ENCODE results near the gene ZNF695.
"Not testable (repeated sequence)": the region's sequence is repeated elsewhere in the genome, so short reads cannot be mapped to it uniquely, and the experiment has no call there.

The ZNF695 gene

DNA sequence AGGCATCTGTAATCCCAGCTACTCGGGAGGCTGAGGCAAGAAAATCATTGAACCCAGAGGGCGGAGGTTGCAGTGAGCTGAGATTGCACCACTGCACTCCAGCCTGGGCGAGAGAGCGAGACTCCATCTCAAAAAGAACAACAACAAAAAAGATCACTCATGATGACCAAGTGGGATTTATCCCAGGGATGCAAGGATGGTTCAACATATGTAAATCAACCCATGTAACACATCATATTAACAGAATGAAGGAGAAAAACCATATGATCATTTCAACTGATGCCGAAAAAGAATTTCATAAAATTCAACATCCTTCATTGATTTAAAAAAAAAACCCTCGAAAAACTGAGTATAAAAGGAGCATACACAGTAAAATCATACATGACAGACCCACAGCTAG lies 3.8 kb downstream of the ZNF695 start:
- H3K9ac ChIP-seq (ENCODE audit: low read depth, low read length); H3K4me1 ChIP-seq (ENCODE audit: insufficient read depth, low read length); H3K27me3 ChIP-seq (ENCODE audit: insufficient read depth, low read length); H3K27ac ChIP-seq (ENCODE audit: low read length); H3K4me3 ChIP-seq (ENCODE audit: low read length): not testable (repeated sequence)
- Histone ChIP-seq H3K9me3 (ENCODE audit: insufficient read depth, low read depth, low read length) (peaks cover 20% of the 10 kb centered on the region), H3K36me3 (ENCODE audit: insufficient read depth, low read depth, low read length) (peaks cover 26% of the 10 kb centered on the region)

DNA sequence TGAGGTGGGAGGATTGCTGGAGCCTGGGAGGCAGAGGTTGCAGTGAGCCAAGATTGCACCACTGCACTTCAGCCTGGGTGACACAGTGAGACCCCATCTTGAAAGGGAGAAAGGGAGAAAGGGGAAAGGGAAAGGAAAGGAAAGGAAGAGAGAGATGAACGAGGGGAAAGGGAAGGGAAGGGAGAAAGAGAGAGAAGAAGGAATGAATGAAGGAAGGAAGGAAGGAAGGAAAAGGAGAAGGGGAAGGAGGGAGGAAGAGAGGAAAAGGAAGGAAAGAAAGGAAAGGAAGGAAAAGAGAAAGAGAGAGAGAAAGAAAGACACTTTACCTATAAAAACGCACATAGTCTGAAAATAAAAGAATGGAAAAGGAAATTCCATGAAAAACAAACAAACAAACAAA lies 18.0 kb downstream of the ZNF695 start:
- no peaks in the 10 kb centered on the region for H3K27me3 ChIP-seq (ENCODE audit: insufficient read depth, low read length)
- peaks cover 91% of the 10 kb centered on the region for H3K9me3 ChIP-seq (ENCODE audit: insufficient read depth, low read depth, low read length)
- H3K4me3 ChIP-seq (ENCODE audit: low read length), result no peak overlapping the region
- H3K4me1 ChIP-seq (ENCODE audit: insufficient read depth, low read length), result no peaks in the 10 kb centered on the region
- H3K27ac ChIP-seq (ENCODE audit: low read length), result no peak overlapping the region
- H3K36me3 ChIP-seq (ENCODE audit: insufficient read depth, low read depth, low read length), result peaks cover 93% of the 10 kb centered on the region
- no peak overlapping the region for H3K9ac ChIP-seq (ENCODE audit: low read depth, low read length)

- Histone ChIP-seq H3K36me3 (ENCODE audit: insufficient read depth, low read depth, low read length) (peaks cover 98% of the 10 kb centered on the region), H3K27me3 (ENCODE audit: insufficient read depth, low read length) (no peaks in the 10 kb centered on the region), H3K4me3 (ENCODE audit: low read length) (0 out of 2 replicates have a peak overlapping the region, but pooled peaks have one; percentile 27), H3K9ac (ENCODE audit: low read depth, low read length) (no peak overlapping the region), H3K27ac (ENCODE audit: low read length) (no peak overlapping the region), H3K9me3 (ENCODE audit: insufficient read depth, low read depth, low read length) (peaks cover 100% of the 10 kb centered on the region), H3K4me1 (ENCODE audit: insufficient read depth, low read length) (no peaks in the 10 kb centered on the region)
These were observed 19.5 kb downstream of the ZNF695 start for GRCh38 chr1:246988316-246988715.

DNA sequence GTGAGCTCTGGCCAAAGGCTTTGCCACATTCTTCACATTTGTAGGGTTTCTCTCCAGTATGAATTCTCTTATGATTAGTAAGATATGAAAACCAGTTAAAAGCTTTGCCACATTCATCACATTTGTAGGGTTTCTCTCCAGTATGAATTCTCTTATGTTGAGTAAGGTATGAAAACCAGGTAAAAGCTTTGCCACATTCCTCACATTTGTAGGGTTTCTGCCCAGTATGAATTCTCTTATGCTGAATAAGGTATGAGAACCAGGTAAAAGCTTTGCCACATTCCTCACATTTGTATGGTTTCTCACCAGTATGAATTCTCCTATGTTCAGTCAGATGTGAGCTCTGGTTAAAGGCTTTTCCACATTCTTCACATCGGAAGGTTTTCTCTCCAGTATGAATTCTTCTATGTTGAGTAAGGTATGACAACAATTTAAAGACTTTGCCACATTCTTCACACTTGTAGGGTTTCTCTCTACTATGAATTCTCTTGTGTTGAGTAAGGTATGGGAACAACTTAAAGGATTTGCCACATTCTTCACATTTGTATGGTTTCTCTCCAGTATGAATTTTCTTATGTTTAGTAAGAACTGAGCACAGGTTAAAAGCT lies 20.7 kb downstream of the ZNF695 start:
- Histone ChIP-seq H3K4me3 (ENCODE audit: low read length) (peak overlapping the region; percentile 36; the same call in 1 of the 2 replicates), H3K9me3 (ENCODE audit: insufficient read depth, low read depth, low read length) (peaks cover 99% of the 10 kb centered on the region), H3K36me3 (ENCODE audit: insufficient read depth, low read depth, low read length) (peaks cover 97% of the 10 kb centered on the region), H3K27me3 (ENCODE audit: insufficient read depth, low read length) (no peaks in the 10 kb centered on the region), H3K27ac (ENCODE audit: low read length) (no peak overlapping the region), H3K4me1 (ENCODE audit: insufficient read depth, low read length) (no peaks in the 10 kb centered on the region), H3K9ac (ENCODE audit: low read depth, low read length) (no peak overlapping the region)

- Histone ChIP-seq H3K27me3 (ENCODE audit: insufficient read depth, low read length) (no peaks in the 10 kb centered on the region), H3K9ac (ENCODE audit: low read depth, low read length) (no peak overlapping the region), H3K4me1 (ENCODE audit: insufficient read depth, low read length) (no peaks in the 10 kb centered on the region), H3K9me3 (ENCODE audit: insufficient read depth, low read depth, low read length) (peaks cover 73% of the 10 kb centered on the region), H3K27ac (ENCODE audit: low read length) (no peak overlapping the region), H3K36me3 (ENCODE audit: insufficient read depth, low read depth, low read length) (peaks cover 70% of the 10 kb centered on the region), H3K4me3 (ENCODE audit: low read length) (no peak overlapping the region)
These were observed 29.1 kb downstream of the ZNF695 start for GRCh38 chr1:246978785-246979184.

GRCh38 chr1:246978281-246978680 lies 29.6 kb downstream of the ZNF695 start:
- Histone ChIP-seq H3K9me3 (ENCODE audit: insufficient read depth, low read depth, low read length) (peaks cover 73% of the 10 kb centered on the region), H3K9ac (ENCODE audit: low read depth, low read length) (no peak overlapping the region), H3K4me1 (ENCODE audit: insufficient read depth, low read length) (no peaks in the 10 kb centered on the region), H3K27ac (ENCODE audit: low read length) (no peak overlapping the region), H3K27me3 (ENCODE audit: insufficient read depth, low read length) (no peaks in the 10 kb centered on the region), H3K4me3 (ENCODE audit: low read length) (no peak overlapping the region), H3K36me3 (ENCODE audit: insufficient read depth, low read depth, low read length) (peaks cover 70% of the 10 kb centered on the region)

DNA sequence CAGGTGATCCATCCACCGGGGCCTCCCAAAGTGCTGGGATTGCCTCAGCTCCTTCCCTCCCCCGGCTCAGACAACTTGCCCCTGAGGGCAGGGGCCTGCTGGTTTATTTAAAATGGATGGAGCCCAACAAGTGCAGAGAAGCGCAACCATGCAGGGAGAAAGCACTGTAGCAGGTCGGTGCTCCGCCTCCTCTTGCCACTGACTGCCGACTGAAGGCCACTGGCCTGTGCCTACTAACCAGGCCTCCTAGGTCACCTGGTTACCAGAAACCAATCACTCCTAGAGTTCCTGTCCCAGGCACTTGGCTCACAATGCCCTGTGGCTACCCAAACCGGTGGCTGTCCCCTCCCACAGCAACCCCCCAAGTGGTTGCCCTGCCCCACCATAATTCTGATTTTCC lies 35.9 kb downstream of the ZNF695 start:
- Histone ChIP-seq H3K27ac (ENCODE audit: low read length) (no peak overlapping the region), H3K4me1 (ENCODE audit: insufficient read depth, low read length) (no peaks in the 10 kb centered on the region), H3K4me3 (ENCODE audit: low read length) (no peak overlapping the region), H3K9ac (ENCODE audit: low read depth, low read length) (no peak overlapping the region), H3K36me3 (ENCODE audit: insufficient read depth, low read depth, low read length) (peaks cover 33% of the 10 kb centered on the region; the same call in 1 of the 2 replicates), H3K27me3 (ENCODE audit: insufficient read depth, low read length) (no peaks in the 10 kb centered on the region), H3K9me3 (ENCODE audit: insufficient read depth, low read depth, low read length) (peaks cover 50% of the 10 kb centered on the region)

GRCh38 chr1:246971090-246971721 lies 36.7 kb downstream of the ZNF695 start:
- Histone ChIP-seq H3K4me1 (ENCODE audit: insufficient read depth, low read length) (no peaks in the 10 kb centered on the region), H3K9me3 (ENCODE audit: insufficient read depth, low read depth, low read length) (peaks cover 47% of the 10 kb centered on the region), H3K9ac (ENCODE audit: low read depth, low read length) (no peak overlapping the region), H3K4me3 (ENCODE audit: low read length) (no peak overlapping the region), H3K27ac (ENCODE audit: low read length) (no peak overlapping the region), H3K27me3 (ENCODE audit: insufficient read depth, low read length) (no peaks in the 10 kb centered on the region), H3K36me3 (ENCODE audit: insufficient read depth, low read depth, low read length) (peaks cover 30% of the 10 kb centered on the region; the same call in 1 of the 2 replicates)

DNA sequence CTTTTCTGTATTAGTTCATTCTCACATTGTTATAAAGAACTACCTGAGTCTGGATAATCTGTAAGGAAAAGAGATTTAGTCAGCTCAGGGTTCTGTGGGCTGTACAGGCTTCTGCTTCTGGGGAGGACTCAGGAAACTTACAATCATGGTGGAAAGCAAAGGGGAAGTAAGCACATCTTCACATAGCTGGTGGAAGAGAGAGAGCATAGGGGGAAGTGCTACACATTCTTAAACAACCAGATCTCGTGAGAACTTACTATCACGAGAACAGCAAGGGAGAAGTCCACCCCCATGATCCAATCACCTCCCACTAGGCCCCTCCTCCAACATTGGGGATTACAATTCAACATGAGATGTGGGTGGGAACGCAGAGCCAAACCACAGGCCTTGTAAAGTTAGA lies 38.2 kb downstream of the ZNF695 start:
- Histone ChIP-seq H3K36me3 (ENCODE audit: insufficient read depth, low read depth, low read length) (peaks cover 24% of the 10 kb centered on the region; the same call in 1 of the 2 replicates), H3K4me3 (ENCODE audit: low read length) (no peak overlapping the region), H3K27ac (ENCODE audit: low read length) (no peak overlapping the region), H3K9ac (ENCODE audit: low read depth, low read length) (no peak overlapping the region), H3K9me3 (ENCODE audit: insufficient read depth, low read depth, low read length) (peaks cover 38% of the 10 kb centered on the region), H3K4me1 (ENCODE audit: insufficient read depth, low read length) (no peaks in the 10 kb centered on the region), H3K27me3 (ENCODE audit: insufficient read depth, low read length) (no peaks in the 10 kb centered on the region)

DNA sequence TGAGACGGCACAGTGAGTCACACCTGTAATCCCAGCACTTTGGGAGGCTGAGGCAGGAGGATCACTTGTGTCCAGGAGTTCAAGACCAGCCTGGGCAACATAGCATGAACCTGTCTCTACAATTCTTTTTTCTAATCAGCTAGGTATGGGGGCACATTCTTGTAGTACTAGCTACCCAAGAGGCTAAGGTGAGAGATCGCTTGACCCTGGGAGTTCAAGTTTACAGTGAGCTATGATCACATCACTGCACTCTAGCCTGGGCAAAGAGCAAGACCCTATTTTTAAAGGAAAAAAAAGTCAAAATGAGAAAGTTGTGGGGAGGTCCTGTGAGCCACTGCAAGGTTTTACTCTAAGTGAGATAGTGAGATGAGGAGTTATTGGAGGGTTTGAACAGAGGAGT lies 41.4 kb downstream of the ZNF695 start:
- H3K27me3 ChIP-seq (ENCODE audit: insufficient read depth, low read length), result no peaks in the 10 kb centered on the region
- H3K36me3 ChIP-seq (ENCODE audit: insufficient read depth, low read depth, low read length), result peaks cover 21% of the 10 kb centered on the region; the same call in 1 of the 2 replicates
- no peak overlapping the region for H3K9ac ChIP-seq (ENCODE audit: low read depth, low read length)
- H3K4me1 ChIP-seq (ENCODE audit: insufficient read depth, low read length), result no peaks in the 10 kb centered on the region
- H3K4me3 ChIP-seq (ENCODE audit: low read length), result no peak overlapping the region
- H3K27ac ChIP-seq (ENCODE audit: low read length), result no peak overlapping the region
- H3K9me3 ChIP-seq (ENCODE audit: insufficient read depth, low read depth, low read length), result peaks cover 30% of the 10 kb centered on the region

DNA sequence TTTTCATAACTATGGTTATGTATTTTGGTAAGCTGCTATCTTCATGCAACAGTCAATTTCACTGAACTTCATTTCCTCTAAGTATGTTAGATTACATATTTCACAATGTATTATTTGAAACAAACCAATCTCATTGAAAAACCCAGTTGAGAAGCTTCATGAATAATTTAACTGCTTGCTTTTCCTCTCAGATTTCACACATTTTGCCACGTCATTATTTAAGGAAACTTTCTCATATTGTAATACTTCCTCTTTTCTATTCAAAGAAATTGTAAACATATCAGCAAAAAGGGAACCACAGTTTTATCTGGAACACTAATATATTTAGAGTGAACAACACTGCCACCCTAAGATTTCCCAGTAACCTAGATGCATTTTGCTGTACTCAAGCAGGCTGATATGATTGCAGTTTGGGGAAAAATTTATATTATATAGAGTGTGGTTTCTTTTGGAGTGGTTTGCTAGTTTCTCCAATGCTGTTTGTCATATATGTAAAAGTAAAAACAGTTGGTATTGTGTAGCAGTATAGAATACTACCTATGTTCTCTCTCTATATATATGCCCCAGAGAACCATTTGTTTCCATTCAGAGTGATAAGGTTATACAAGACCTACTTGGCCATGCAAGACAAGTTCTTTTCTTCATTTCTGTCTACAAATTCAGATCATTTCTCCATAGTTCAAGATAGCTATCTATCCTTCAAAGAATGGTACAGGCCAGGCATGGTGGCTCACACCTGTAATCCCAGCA lies 47.7 kb downstream of the ZNF695 start:
- Histone ChIP-seq H3K9ac (ENCODE audit: low read depth, low read length) (no peak overlapping the region), H3K36me3 (ENCODE audit: insufficient read depth, low read depth, low read length) (peaks cover 31% of the 10 kb centered on the region), H3K27ac (ENCODE audit: low read length) (no peak overlapping the region), H3K4me3 (ENCODE audit: low read length) (no peak overlapping the region), H3K4me1 (ENCODE audit: insufficient read depth, low read length) (no peaks in the 10 kb centered on the region), H3K27me3 (ENCODE audit: insufficient read depth, low read length) (no peaks in the 10 kb centered on the region), H3K9me3 (ENCODE audit: insufficient read depth, low read depth, low read length) (no peaks in the 10 kb centered on the region)

- Histone ChIP-seq H3K9me3 (ENCODE audit: insufficient read depth, low read depth, low read length) (no peaks in the 10 kb centered on the region), H3K27me3 (ENCODE audit: insufficient read depth, low read length) (no peaks in the 10 kb centered on the region), H3K4me3 (ENCODE audit: low read length) (no peak overlapping the region), H3K27ac (ENCODE audit: low read length) (no peak overlapping the region), H3K36me3 (ENCODE audit: insufficient read depth, low read depth, low read length) (peaks cover 8% of the 10 kb centered on the region; the same call in 1 of the 2 replicates), H3K4me1 (ENCODE audit: insufficient read depth, low read length) (peaks cover 3% of the 10 kb centered on the region; the same call in 1 of the 2 replicates), H3K9ac (ENCODE audit: low read depth, low read length) (no peak overlapping the region)
These were observed 53.7 kb downstream of the ZNF695 start for GRCh38 chr1:246954126-246954525.

Data from iPS-20b (cell line).